H1 (cell line): ENCODE measurements around the gene CIROP. TPM values are rescaled to one million over a fixed set of nuclear protein-coding genes. Genes with fewer than 3 reads are reported as not detected.
A peak's percentile ranks its signal among the peaks of the same experiment; 100 is the strongest.
"Not testable (repeated sequence)": the region's sequence is repeated elsewhere in the genome, so short reads cannot be mapped to it uniquely, and the experiment has no call there.

ENCODE experiments used
- CTCF ChIA-PET: fragments of 300-600 bp; sonication (Branson Sonifier 250); formaldehyde crosslinking; loops from one replicate; lab custom pipeline; 2021; ENCODE audit not compliant: partially characterized antibody; lab: Charles Lee
- POLR2A ChIA-PET: fragments of 300-600 bp; sonication (Branson Sonifier 250); formaldehyde crosslinking; loops from one replicate; lab custom pipeline; 2021; ENCODE audit warnings: inconsistent platforms; ENCODE audit not compliant: partially characterized antibody; lab: Charles Lee
- DNase-seq, 2 experiments: peaks; one replicate each; pipeline versions ENCODE4 v3.0.0 to v3.0.0-alpha.2; 2010 to 2022; ENCODE audit warnings: low spot score in 2 of 2, low read depth in 1 of 2, mixed read lengths in 1 of 2
- FAIRE-seq: peaks from 2 replicates; lab custom pipeline; 2011; peaks lifted over from hg19 to GRCh38; lab: Jason Lieb, UNC
- H2AFZ ChIP-seq: 2 replicates; pipeline ENCODE4 v1.8.1; 2012; ENCODE audit warnings: low read length, inconsistent platforms
- H2AK5ac ChIP-seq: 2 replicates; pipeline ENCODE4 v1.6.1; 2013; ENCODE audit warnings: low read depth, low read length
- H2BK120ac ChIP-seq: replicated peaks from 2 replicates; pipeline ENCODE3; 2013; ENCODE audit warnings: low read depth, low read length, inconsistent platforms
- H2BK12ac ChIP-seq: 2 replicates; pipeline ENCODE4 v1.6.1; 2013; ENCODE audit warnings: low read depth, low read length
- H2BK15ac ChIP-seq: 2 replicates; pipeline ENCODE4 v1.6.1; 2013; ENCODE audit warnings: low read length
- H2BK20ac ChIP-seq: 2 replicates; pipeline ENCODE4 v1.6.1; 2013; ENCODE audit warnings: low read length
- H2BK5ac ChIP-seq: 2 replicates; pipeline ENCODE4 v1.6.1; 2013; ENCODE audit warnings: low read depth, low read length
- H3K14ac ChIP-seq: 2 replicates; pipeline ENCODE4 v1.6.1; 2013; ENCODE audit warnings: inconsistent platforms; ENCODE audit not compliant: insufficient read length
- H3K18ac ChIP-seq: 2 replicates; pipeline ENCODE4 v1.6.1; 2013; ENCODE audit warnings: low read length; ENCODE audit errors: extremely low read depth
- H3K23ac ChIP-seq: 2 replicates; pipeline ENCODE4 v1.6.1; 2013; ENCODE audit warnings: inconsistent platforms; ENCODE audit not compliant: insufficient read length
- H3K23me2 ChIP-seq: 2 replicates; pipeline ENCODE4 v1.6.1; 2013; ENCODE audit warnings: low read depth, low read length
- H3K27ac ChIP-seq: 2 replicates; pipeline ENCODE4 v1.6.1; 2011; ENCODE audit warnings: low read depth, low read length, inconsistent platforms
- H3K27me3 ChIP-seq, 4 experiments: replicated peaks in 1 of 4; 1 replicate in 1 of 4; 2 replicates in 3 of 4; pipeline versions ENCODE4 v1.6.1 to v1.8.1; 2011 to 2013; ENCODE audit warnings: low read length in 3 of 4, mild to moderate bottlenecking in 3 of 4, inconsistent platforms in 2 of 4, mixed read lengths in 2 of 4, moderate library complexity in 1 of 4; ENCODE audit not compliant: control insufficient read depth in 3 of 4, insufficient read depth in 3 of 4; ENCODE audit errors: extremely low read depth in 1 of 4
- H3K36me3 ChIP-seq, 4 experiments: 2 replicates each; pipeline versions ENCODE4 v1.6.1 to v1.8.1; 2011 to 2013; ENCODE audit warnings: mild to moderate bottlenecking in 4 of 4, low read length in 3 of 4, moderate library complexity in 2 of 4, control low read depth in 1 of 4, inconsistent platforms in 1 of 4; ENCODE audit not compliant: insufficient read depth in 4 of 4, control insufficient read depth in 2 of 4
- H3K4ac ChIP-seq: replicated peaks from 2 replicates; pipeline ENCODE3; 2013; ENCODE audit warnings: low read length, low read depth, mixed read lengths, inconsistent platforms; ENCODE audit not compliant: insufficient read length
- H3K4me1 ChIP-seq, 4 experiments: replicated peaks in 1 of 4; 1 replicate in 1 of 4; 2 replicates in 3 of 4; pipeline versions ENCODE4 v1.6.1 to v1.8.1; 2011 to 2013; ENCODE audit warnings: low read length in 3 of 4, inconsistent platforms in 2 of 4, mixed read lengths in 1 of 4; ENCODE audit not compliant: insufficient read depth in 4 of 4, control insufficient read depth in 3 of 4
- H3K4me2 ChIP-seq, 2 experiments: 2 replicates each; pipeline versions ENCODE4 v1.6.1 to v1.8.1; 2011 to 2013; ENCODE audit warnings: low read depth in 2 of 2, low read length in 2 of 2, control low read depth in 1 of 2, inconsistent platforms in 1 of 2, mild to moderate bottlenecking in 1 of 2; ENCODE audit not compliant: insufficient read depth in 1 of 2
- H3K4me3 ChIP-seq, 4 experiments: fragments of 200-600, 300-600 bp in 1 of 4; sonication (generic), shearing (Covaris generic), sonication (Bioruptor Twin) in 1 of 4; 2 replicates each; pipeline versions ENCODE4 v1.5.1 to v1.8.1; 2011 to 2016; ENCODE audit warnings: low read length in 4 of 4, low read depth in 3 of 4, control low read depth in 2 of 4, inconsistent platforms in 2 of 4, mild to moderate bottlenecking in 2 of 4, mixed read lengths in 1 of 4, moderate library complexity in 1 of 4; ENCODE audit not compliant: insufficient read depth in 2 of 4; ENCODE audit errors: extremely low read depth in 1 of 4
- H3K56ac ChIP-seq: replicated peaks from 2 replicates; pipeline ENCODE3; 2013; ENCODE audit warnings: low read depth, mild to moderate bottlenecking, mixed read lengths, low read length, inconsistent platforms; ENCODE audit not compliant: insufficient read length
- H3K79me1 ChIP-seq: 2 replicates; pipeline ENCODE4 v1.6.1; 2013; ENCODE audit warnings: low read depth, low read length, control low read depth
- H3K79me2 ChIP-seq, 2 experiments: 2 replicates each; pipeline versions ENCODE4 v1.6.1 to v1.8.1; 2012 to 2013; ENCODE audit warnings: low read length in 2 of 2, mild to moderate bottlenecking in 2 of 2, inconsistent platforms in 1 of 2; ENCODE audit not compliant: insufficient read depth in 2 of 2, control insufficient read depth in 1 of 2
- H3K9ac ChIP-seq, 4 experiments: replicated peaks in 1 of 4; 1 replicate in 1 of 4; 2 replicates in 3 of 4; pipeline versions ENCODE4 v1.6.1 to v1.8.1; 2011 to 2013; ENCODE audit warnings: low read depth in 3 of 4, low read length in 3 of 4, control low read depth in 2 of 4, mild to moderate bottlenecking in 2 of 4, moderate library complexity in 2 of 4, inconsistent platforms in 1 of 4; ENCODE audit errors: extremely low read depth in 1 of 4
- H3K9me3 ChIP-seq, 2 experiments: 2 replicates each; pipeline versions ENCODE4 v1.6.1 to v1.8.1; 2012 to 2013; ENCODE audit warnings: mild to moderate bottlenecking in 2 of 2, moderate library complexity in 2 of 2, control low read depth in 1 of 2, inconsistent platforms in 1 of 2, low read depth in 1 of 2, low read length in 1 of 2, mixed read lengths in 1 of 2; ENCODE audit not compliant: insufficient read depth in 2 of 2
- H4K20me1 ChIP-seq, 2 experiments: replicated peaks in 1 of 2; 2 replicates each; pipeline versions ENCODE3 to v1.8.1; 2011 to 2013; ENCODE audit warnings: inconsistent platforms in 2 of 2, low read length in 2 of 2, mild to moderate bottlenecking in 1 of 2; ENCODE audit not compliant: insufficient read depth in 2 of 2, control insufficient read depth in 1 of 2
- H4K5ac ChIP-seq: 2 replicates; pipeline ENCODE4 v1.6.1; 2013; ENCODE audit warnings: low read length, low read depth, mixed read lengths, inconsistent platforms; ENCODE audit not compliant: insufficient read length
- H4K8ac ChIP-seq: 2 replicates; pipeline ENCODE4 v1.8.0; 2013; ENCODE audit warnings: mild to moderate bottlenecking, moderate library complexity, low read length, inconsistent platforms; ENCODE audit not compliant: insufficient read depth; ENCODE audit errors: extremely low read depth
- H4K91ac ChIP-seq: replicated peaks from 2 replicates; pipeline ENCODE3; 2013; ENCODE audit warnings: low read length, mixed read lengths, inconsistent platforms; ENCODE audit not compliant: insufficient read length
- EP300 ChIP-seq, 2 experiments: IDR thresholded peaks; 1 replicate in 1 of 2; 2 replicates in 1 of 2; pipeline ENCODE4 v1.6.1; 2011 to 2012; ENCODE audit warnings: low read depth in 2 of 2, low read length in 2 of 2, mild to moderate bottlenecking in 2 of 2, borderline replicate concordance in 1 of 2, inconsistent platforms in 1 of 2, moderate library complexity in 1 of 2
- WGBS, 2 experiments: shearing (Covaris generic) in 1 of 2; methylation state at CpG; one replicate each; pipeline versions ENCODE4 v1.1.6 to v1.1.7; 2013 to 2015; ENCODE audit warnings: low lambda C conversion rate in 2 of 2, mixed read lengths in 2 of 2, inconsistent platforms in 1 of 2, low coverage in 1 of 2, missing lambda C conversion rate in 1 of 2; ENCODE audit not compliant: insufficient replicate concordance in 2 of 2, insufficient coverage in 1 of 2, insufficient read length in 1 of 2; ENCODE audit errors: extremely low coverage in 1 of 2, missing lambda C conversion rate in 1 of 2; 5-methylcytosine and 5-hydroxymethylcytosine counted together
- polyA plus RNA-seq, 7 experiments: library from polyadenylated mRNA; depleted of rRNA in 3 of 7; stranded (reverse) in 5 of 7; unstranded in 2 of 7; fragments of >200 nt in 5 of 7; fragments of 200-250 nt in 2 of 7; gene quantifications; 1 replicate in 5 of 7; 2 replicates in 1 of 7; 4 replicates in 1 of 7; pipeline versions ENCODE4 v1.2.1 to v1.2.3, GENCODE V29; 2011 to 2013; ENCODE audit warnings: missing spikeins in 2 of 7, mixed read lengths in 2 of 7
- total RNA-seq: library from RNA; stranded (reverse); fragmentation: NEBNext Ultra II Directional; extraction: Animal tissue kit (Norgen Biotek cat#: 25700); gene quantifications from 2 replicates; pipeline ENCODE4 v1.2.1, GENCODE V29; 2021

CIROP gene
- total and polyA plus RNA-seq, 2 of the 8 experiments (the other 6 are each of a cell fraction or from before 2014, with no cell fraction given): 0.06 TPM; not detected in 1

- ChIA-PET CTCF (interaction anchor here (0.7 to 3.4 kb wide), 7 partner anchors 9 to 131 kb away, joined by 3 to 19 read pairs (median 5); no protein-coding TSS in a partner anchor), POLR2A (interaction anchor here (0.6 to 1.4 kb wide), 2 partner anchors 18 to 27 kb away, joined by 3 to 5 read pairs; no protein-coding TSS in a partner anchor)
- H2AFZ ChIP-seq, H3K4me3 ChIP-seq, H2AK5ac ChIP-seq, H3K14ac ChIP-seq, H3K56ac ChIP-seq, H3K23me2 ChIP-seq, H2BK20ac ChIP-seq, H4K8ac ChIP-seq, H4K5ac ChIP-seq, H2BK5ac ChIP-seq, H3K4me2 ChIP-seq, H3K36me3 ChIP-seq, H3K79me2 ChIP-seq, H2BK12ac ChIP-seq, H3K27ac ChIP-seq, H3K9me3 ChIP-seq, H3K9ac ChIP-seq, H3K79me1 ChIP-seq, H2BK15ac ChIP-seq, H3K27me3 ChIP-seq, H4K20me1 ChIP-seq, FAIRE-seq, H4K91ac ChIP-seq, H3K4ac ChIP-seq, H3K18ac ChIP-seq, H3K23ac ChIP-seq, H2BK120ac ChIP-seq: not testable (repeated sequence)
- WGBS, 2 experiments: 95% methylated on average over 23 of the region's 24 CpGs; no CpG with 5 or more reads in 1 of the 2 experiments
- peak in 1 of 2 experiments; percentile 56 for DNase-seq
- H3K4me1 ChIP-seq: peaks cover 6 to 16% (median 14%) of the 10 kb centered on the region in 4 experiments; a peak in 5 of 7 replicates
- peak in 1 of 2 experiments; percentile 60; a peak in 1 of 3 replicates for TF ChIP-seq EP300 (IDR thresholded peaks at IDR 0.05; ENCODE audit: borderline replicate concordance in 1 of 2, low read depth in 2 of 2, low read length in 2 of 2)
Measured at GRCh38 chr14:23108169-23108568, 3.4 kb upstream of the CIROP start.
